Mucosa of gallbladder (tissue), 1 donor: ENCODE measurements around the gene CHERP. TPM values are rescaled to one million over a fixed set of nuclear protein-coding genes. Genes with fewer than 3 reads are reported as not detected.
"Not testable (repeated sequence)": the region's sequence is repeated elsewhere in the genome, so short reads cannot be mapped to it uniquely, and the experiment has no call there.

ENCODE experiments used
- DNase-seq: peaks from one replicate; pipeline ENCODE4 v3.0.0-alpha.2; 2020; ENCODE audit warnings: low spot score
- total RNA-seq: library from RNA; stranded (reverse); gene quantifications from one replicate; pipeline ENCODE4 v1.2.1, GENCODE V29; 2021
- donor health status: DM: no; HTN: no; CAD: no.

CHERP gene
- total RNA-seq, 1 donor from 2014 or later = 47.3 TPM

DNA sequence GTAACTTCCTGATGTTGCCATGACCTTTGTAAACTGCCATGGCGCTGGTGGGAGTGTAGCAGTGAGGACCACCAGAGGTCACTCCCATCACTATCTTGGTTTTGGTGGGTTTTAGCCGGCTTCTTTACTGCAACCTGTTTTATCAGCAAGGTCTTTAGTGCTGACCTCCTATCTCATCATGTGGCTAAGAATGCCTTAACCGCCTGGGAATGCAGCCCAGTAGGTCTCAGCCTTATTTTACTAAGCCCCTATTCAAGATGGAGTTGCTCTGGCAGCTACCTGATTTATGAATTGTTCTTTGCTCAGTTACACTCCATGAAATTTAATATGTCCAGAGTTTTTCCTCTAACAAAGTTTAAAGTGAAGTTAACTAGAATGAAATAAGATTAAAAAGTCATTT is 65.8 kb downstream of the CHERP start:
- DNase-seq = no peak

GRCh38 chr19:16473875-16474392 is 68.3 kb downstream of the CHERP start:
- no peak for DNase-seq

DNA sequence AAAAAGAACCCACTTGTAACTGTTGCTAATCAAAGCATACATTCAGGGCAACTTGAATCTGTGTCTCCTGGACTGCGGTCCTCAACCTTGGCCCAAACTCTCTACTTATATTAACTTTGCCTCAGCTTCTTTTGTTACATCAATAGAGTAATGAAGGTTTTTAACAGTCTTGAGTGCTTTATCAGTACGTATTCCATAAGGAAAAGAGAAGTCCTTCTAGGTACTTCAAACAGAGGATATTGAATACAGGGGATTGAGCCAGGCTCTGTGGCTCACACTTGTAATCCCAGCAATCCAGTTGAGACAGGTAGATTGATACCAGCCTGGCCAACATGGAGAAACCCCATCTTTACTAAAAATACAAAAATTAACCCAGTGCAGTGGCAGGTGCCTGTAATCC is 69.2 kb downstream of the CHERP start:
- no peak for DNase-seq

DNA sequence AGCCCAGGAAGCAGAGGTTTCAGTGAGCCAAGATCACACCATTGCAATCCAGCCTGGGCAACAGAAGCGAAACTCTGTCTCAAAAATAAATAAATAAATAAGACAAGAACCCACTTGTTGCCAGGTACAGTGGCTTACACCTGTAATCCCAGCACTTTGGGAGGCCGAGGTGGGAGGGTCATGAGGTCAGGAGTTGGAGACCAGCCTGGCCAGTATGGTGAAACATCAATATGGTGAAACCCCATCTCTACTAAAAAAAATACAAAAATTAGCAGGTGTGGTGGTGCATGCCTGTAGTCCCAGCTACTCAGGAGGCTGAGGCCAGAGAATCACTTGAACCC is 69.7 kb downstream of the CHERP start:
- DNase-seq = not testable (repeated sequence)

DNA sequence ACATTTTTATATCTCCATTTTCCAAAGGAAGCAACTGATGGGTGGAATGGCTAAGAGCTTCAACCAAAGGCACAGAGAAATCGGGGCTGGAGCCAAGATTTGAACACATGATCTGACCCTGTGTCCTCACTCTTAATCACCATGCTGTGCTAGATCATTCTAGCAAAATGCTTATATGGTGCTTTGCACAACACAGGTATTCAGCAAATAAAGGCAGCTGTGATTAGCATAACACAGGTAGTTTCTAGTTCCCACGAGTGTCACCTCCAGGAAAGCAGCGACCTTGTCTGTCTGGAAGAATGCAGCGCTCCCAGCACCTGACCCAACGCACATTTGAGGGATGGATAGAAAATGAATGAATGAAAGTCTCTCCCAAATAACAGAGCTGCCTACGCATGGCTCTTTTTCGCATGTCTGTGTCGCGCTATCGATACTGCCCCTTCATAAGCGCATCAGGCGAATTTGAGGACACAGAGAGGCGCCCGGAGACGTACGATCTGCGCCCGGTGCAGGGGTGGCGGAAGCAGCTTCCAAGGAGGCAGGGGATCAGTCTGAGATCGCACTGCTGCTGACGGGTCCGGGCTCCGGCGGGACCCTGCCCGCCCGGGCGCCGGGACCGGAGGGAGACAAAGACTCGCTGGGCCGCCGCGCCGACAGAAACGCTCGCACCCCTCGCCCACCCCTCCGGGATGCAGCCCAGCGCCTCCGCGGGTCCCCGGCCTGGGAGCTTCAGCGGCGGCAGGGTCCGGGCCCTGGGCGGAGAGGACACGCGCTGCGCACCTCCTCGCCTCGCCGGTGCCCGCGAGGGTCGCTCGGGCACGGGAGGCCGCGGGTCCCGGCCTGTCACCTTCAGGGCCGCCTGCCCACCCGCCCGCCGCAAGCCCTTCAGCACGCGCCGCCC is 71.1 kb downstream of the CHERP start:
- no peak for DNase-seq

DNA sequence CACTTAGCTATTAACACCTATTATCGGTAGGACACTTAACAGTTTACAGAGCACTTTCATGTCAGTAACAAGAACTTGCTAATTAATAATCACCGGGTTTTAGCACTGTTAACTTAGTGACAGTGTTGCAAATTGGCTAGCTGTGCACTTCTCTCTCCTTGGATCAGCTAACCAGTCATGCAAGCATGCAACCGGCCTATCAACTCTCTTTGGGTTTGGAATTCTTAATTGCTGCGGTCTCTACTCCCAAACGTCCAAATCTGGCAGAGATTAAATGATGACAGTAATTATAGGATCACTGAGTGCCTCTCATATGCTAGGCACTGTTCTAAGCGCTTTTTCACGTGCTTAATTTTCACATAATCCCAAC is 71.7 kb downstream of the CHERP start:
- DNase-seq = no peak

Other genes starting within 250 kb of the CHERP start
- 91.4 TPM for gene KLF2, start 217.6 kb downstream of the CHERP start, total RNA-seq
- gene EPS15L1, start 70.5 kb downstream of the CHERP start, total RNA-seq = 46.1 TPM
- not detected for gene CALR3, start 46.3 kb downstream of the CHERP start, total RNA-seq
- gene C19orf44, start 46.0 kb downstream of the CHERP start, total RNA-seq = 11.2 TPM
- 43.0 TPM for gene SLC35E1, start 30.0 kb upstream of the CHERP start, total RNA-seq
- 8.3 TPM for gene MED26, start 85.8 kb upstream of the CHERP start, total RNA-seq
- gene SMIM7, start 117.7 kb upstream of the CHERP start, total RNA-seq = 71.6 TPM
- gene TMEM38A, start 118.7 kb upstream of the CHERP start, total RNA-seq = 4.3 TPM
- gene NWD1, start 177.4 kb upstream of the CHERP start, total RNA-seq = 0.09 TPM